DND-41 (cell line): ENCODE results near the gene LMO2.

Experiments used
- EZH2 ChIP-seq: IDR thresholded peaks from 3 replicates; pipeline ENCODE4 v1.6.1; 2012; ENCODE audit warnings: borderline replicate concordance, low read depth, mild to moderate bottlenecking, moderate library complexity, low read length, inconsistent platforms; ENCODE audit not compliant: severe bottlenecking
- TF ChIP-seq, protein P1 (sequence below): IDR thresholded peaks from 2 replicates; pipeline ENCODE4 v1.5.1; 2012; ENCODE audit warnings: borderline replicate concordance, low read length, moderate library complexity, mild to moderate bottlenecking; ENCODE audit not compliant: poor library complexity, severe bottlenecking; ENCODE audit errors: extremely low read depth

DNA sequence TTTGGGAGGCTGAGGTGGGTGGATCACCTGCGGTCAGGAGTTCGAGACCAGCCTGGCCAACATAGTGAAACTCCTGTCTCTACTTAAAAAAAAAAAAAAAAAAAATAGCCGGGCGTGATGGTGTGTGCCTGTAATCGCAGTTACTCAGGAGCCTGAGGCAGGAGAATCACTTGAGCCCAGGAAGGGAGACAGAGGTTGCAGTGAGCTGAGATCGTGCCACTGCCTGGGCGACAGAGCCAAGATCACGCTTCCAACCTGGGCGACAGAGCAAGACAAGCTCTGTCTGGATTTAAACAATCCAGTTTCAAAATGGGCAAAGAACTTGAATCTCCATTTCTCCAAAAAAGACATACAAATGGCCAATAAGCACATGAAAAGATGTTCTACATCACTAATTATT is 12.5 kb downstream of the LMO2 start:
- TF ChIP-seq, protein P1, sequence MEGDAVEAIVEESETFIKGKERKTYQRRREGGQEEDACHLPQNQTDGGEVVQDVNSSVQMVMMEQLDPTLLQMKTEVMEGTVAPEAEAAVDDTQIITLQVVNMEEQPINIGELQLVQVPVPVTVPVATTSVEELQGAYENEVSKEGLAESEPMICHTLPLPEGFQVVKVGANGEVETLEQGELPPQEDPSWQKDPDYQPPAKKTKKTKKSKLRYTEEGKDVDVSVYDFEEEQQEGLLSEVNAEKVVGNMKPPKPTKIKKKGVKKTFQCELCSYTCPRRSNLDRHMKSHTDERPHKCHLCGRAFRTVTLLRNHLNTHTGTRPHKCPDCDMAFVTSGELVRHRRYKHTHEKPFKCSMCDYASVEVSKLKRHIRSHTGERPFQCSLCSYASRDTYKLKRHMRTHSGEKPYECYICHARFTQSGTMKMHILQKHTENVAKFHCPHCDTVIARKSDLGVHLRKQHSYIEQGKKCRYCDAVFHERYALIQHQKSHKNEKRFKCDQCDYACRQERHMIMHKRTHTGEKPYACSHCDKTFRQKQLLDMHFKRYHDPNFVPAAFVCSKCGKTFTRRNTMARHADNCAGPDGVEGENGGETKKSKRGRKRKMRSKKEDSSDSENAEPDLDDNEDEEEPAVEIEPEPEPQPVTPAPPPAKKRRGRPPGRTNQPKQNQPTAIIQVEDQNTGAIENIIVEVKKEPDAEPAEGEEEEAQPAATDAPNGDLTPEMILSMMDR: no peak
- TF ChIP-seq EZH2: no peak
